ENCODE measurements around the gene CTDSP2.

GRCh38 chr12:57838594-57839302, 7.8 kb downstream of the CTDSP2 start:
- TF ChIP-seq, protein P1, sequence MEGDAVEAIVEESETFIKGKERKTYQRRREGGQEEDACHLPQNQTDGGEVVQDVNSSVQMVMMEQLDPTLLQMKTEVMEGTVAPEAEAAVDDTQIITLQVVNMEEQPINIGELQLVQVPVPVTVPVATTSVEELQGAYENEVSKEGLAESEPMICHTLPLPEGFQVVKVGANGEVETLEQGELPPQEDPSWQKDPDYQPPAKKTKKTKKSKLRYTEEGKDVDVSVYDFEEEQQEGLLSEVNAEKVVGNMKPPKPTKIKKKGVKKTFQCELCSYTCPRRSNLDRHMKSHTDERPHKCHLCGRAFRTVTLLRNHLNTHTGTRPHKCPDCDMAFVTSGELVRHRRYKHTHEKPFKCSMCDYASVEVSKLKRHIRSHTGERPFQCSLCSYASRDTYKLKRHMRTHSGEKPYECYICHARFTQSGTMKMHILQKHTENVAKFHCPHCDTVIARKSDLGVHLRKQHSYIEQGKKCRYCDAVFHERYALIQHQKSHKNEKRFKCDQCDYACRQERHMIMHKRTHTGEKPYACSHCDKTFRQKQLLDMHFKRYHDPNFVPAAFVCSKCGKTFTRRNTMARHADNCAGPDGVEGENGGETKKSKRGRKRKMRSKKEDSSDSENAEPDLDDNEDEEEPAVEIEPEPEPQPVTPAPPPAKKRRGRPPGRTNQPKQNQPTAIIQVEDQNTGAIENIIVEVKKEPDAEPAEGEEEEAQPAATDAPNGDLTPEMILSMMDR (IDR thresholded peaks at IDR 0.05): no peak
- no peak for TF ChIP-seq EP300 (IDR thresholded peaks at IDR 0.05)
- TF ChIP-seq POLR2AphosphoS5 (IDR thresholded peaks at IDR 0.05): no peak

Measured in upper lobe of left lung (tissue), 4 donors.